ENCODE results near the gene SORCS1.

DNA sequence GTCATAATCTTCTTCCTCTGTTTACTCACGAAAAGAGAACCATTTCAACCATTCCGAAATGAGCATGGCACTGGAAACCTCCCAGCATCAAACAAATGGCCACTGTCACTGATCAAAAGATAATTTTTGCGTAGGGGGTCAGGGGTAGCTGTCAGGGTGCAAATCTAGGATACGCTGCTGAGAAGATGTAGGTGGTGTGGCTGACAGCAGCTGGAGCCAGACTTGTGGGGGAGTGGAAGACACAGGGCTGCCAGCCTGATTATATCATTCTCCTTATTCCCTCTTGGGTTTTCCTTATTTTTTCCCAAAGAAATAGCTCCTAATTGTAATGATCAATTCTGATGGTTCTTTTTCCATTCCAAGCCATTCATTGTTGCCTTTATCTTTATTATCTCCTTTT lies 266.1 kb downstream of the SORCS1 start:
- TF ChIP-seq, protein P1, sequence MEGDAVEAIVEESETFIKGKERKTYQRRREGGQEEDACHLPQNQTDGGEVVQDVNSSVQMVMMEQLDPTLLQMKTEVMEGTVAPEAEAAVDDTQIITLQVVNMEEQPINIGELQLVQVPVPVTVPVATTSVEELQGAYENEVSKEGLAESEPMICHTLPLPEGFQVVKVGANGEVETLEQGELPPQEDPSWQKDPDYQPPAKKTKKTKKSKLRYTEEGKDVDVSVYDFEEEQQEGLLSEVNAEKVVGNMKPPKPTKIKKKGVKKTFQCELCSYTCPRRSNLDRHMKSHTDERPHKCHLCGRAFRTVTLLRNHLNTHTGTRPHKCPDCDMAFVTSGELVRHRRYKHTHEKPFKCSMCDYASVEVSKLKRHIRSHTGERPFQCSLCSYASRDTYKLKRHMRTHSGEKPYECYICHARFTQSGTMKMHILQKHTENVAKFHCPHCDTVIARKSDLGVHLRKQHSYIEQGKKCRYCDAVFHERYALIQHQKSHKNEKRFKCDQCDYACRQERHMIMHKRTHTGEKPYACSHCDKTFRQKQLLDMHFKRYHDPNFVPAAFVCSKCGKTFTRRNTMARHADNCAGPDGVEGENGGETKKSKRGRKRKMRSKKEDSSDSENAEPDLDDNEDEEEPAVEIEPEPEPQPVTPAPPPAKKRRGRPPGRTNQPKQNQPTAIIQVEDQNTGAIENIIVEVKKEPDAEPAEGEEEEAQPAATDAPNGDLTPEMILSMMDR (IDR thresholded peaks at IDR 0.05): no peak
- no peak for TF ChIP-seq POLR2A (IDR thresholded peaks at IDR 0.05)
- no peak for TF ChIP-seq EP300 (IDR thresholded peaks at IDR 0.05)

Data from ovary (tissue), 3 donors.